Mucosa of gallbladder (tissue), 1 donor: Measurements from ENCODE around the gene USP19. TPM values are rescaled to one million over a fixed set of nuclear protein-coding genes. Genes with fewer than 3 reads are reported as not detected.

Source experiments
- DNase-seq: peaks from one replicate; pipeline ENCODE4 v3.0.0-alpha.2; 2020; ENCODE audit warnings: low spot score
- total RNA-seq: library from RNA; stranded (reverse); gene quantifications from one replicate; pipeline ENCODE4 v1.2.1, GENCODE V29; 2021
- donor health status: DM: no; HTN: no; CAD: no.

The USP19 gene
- total RNA-seq, 1 donor from 2014 or later: 85.6 TPM

DNA sequence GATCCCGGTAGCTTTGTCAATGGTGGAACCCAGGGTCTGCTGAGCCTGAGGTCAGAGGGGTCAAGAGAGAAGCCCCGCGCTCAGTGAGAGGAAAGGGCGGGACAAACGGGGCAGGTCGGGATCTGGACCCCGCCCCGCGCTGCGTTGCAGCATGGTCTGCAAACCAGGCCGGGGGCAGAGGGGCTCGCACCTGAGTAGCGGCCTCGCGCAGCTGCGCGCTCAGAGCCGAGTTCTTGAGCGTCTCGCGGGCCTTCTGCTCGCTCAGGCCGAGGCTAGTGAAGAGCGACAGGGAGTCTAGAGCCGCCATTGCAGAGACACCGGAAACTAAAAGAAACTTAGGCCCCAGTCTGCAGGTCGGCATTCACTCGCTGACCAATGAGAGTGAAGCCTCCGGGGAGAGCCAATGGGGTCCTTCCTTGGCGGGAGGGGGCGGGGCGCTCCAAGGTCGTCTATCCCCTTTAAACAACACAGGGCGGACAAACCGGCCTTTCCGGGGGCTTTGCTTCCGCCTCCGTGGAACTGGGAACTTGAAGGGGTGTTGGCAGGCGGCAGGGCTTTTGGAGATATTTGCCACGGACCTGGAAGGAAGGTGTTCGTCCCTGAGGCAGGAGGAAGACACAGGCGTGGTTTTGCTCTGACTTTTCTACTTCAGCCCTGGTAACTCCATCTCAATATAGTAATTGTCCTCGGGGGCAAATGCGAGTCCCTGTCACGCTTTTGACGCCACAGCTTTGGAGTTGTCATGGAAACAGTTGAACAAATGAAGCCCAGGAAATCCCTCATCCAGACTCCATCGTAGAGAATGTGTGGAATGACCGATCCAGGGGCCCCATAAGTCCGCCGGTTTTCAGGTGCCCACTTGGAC is 16.0 kb downstream of the USP19 start, which contains the start of gene QARS1:
Gene QARS1 (minus strand): TSS at position 331 of the 865 bp plus-strand sequence. CDS start 24 bp downstream, at position 307.
- peak; percentile 95 for DNase-seq

DNA sequence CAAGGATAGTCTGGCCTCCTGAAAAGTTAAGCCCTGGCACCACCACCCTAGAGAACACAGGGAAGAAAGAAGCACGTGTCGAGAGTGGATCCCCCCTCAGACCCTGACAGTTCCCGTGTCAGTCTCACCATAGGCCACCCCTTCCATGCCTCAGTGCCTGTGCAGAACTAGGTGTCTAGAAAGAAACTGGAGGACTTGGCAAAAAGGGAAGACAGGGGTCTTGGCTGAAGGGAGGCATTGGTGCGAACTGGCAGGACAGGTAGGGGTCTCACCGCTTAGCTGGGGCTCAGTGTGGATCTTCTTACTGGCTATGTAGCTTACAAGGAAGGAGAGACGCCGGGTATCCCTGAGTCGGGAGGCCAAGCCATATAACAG is 16.6 kb downstream of the USP19 start:
- no peak for DNase-seq

GRCh38 chr3:49100046-49100615 is 20.5 kb downstream of the USP19 start:
- DNase-seq: no peak

DNA sequence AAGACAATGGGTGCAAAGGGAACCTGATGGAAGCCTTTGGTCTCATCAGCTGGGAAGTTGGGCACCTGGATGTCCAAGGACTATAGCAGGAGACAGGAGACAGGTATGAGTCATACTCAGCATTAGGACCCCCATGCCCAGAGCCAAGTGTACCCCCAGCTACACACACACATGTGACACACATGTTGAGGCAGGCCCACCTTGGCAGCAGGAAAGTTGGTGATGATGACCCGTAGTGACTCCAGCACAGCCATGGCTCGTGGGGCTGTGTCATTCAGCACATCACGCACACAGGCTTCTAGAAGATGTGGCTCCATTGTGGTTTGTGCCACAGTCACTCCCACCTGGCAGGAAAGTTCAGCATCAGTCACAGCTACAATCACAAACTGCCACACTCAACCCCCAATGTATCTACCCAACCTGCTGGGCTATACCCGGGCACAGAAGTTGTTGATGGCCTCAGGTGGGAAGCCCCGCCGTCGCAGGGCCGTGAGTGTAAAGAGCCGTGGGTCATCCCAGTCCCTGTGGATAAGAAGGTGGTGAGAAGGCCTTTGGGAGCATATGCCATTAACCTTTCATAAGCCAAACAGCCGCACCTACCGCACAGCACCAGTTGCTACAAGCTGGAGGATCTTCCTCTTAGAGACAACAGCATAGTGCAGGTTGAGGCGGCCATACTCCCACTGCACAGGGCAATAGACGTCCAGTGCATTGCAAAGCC is 21.6 kb downstream of the USP19 start:
- DNase-seq: no peak

DNA sequence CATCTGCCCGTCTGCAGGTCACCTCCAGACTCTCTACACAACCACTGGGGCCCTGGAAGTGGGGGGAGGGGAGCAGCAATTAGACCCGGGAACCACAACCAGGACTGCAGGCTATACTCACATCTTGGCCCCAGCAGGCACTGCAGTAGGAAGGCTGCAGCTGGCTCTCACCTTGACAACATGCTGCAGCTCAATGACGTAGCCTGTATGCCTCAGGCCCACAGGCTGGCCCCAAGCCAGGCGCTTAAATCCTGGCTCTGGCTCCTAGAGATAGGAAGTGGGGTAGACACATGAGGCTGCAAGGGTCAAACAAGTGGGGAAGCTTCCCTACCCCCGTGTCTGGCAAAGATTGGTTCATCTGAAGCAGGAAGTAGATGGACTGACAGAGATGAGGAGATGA is 22.2 kb downstream of the USP19 start:
- DNase-seq: no peak

- peak; percentile 99 for DNase-seq
Measured at GRCh38 chr3:49093853-49094767, 26.5 kb downstream of the USP19 start, which contains the start of gene QRICH1. Gene QRICH1, minus strand, starts transcription at chr3:49094071. Its CDS starts 17,054 bp downstream, at chr3:49077017.

DNA sequence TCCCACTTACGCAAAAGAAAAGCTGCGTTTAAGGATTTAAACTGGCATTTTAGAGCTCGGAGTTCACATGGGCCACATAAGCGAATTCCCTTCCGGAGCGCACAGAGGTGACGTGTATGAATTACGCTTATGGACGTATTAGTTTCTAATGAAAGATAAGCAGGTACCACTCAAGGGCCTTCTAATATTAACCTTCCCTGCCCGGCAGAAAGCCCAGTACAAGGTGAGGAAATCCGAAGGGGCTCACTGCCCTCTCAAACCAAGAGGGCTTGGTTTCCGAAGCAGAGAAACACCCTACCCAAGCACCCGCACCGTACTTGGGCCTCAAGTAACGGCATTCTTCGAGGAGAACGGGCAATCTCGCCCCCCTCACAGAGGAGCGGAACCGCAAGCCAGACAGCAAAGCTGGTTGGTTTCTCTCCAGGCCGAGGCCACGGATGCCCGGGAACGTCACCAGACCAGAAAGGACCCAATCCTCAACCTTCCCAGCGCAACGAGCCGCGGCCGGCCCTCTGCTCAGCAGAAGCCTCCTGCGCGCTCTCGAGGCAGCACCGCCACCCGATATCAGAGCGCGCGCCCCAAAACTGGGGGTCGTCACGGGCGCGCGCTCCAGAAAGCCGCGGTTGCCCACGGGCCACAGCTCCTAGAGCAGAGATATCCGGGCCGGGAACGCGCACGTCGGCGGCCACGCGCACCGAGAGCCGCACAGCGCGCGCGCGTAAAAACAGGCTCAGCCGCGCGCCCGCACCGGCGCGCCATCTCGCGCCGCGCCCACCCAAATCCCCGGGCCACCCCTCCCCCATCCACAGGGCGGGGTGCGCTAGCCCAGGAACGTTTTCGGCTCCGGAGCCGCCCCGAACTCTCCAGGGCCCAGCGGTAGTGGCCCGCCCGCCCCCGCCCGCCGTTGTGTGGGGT is 27.4 kb downstream of the USP19 start:
- DNase-seq: peak; percentile 79

- no peak for DNase-seq
Measured at GRCh38 chr3:49081429-49081828, 39.2 kb downstream of the USP19 start.

DNA sequence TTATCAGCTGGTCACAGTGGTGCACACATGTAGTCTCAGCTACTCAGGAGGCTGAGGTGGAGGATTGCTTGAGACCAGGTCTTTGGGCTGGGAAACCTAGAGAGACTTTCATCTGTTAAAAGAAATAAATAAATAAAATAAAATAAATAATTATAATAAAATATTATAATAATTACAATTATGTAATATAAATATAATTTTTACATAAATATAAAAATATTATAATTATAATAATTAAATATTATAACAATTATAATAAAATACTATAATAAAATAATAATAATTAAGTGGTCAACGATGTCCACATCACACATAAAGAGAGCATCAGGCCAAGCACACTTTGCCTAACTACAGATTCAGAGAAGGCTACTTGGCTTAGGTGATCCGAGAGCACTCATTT is 41.4 kb downstream of the USP19 start:
- no peak for DNase-seq

GRCh38 chr3:49076646-49077045 is 44.0 kb downstream of the USP19 start:
- DNase-seq: no peak

DNA sequence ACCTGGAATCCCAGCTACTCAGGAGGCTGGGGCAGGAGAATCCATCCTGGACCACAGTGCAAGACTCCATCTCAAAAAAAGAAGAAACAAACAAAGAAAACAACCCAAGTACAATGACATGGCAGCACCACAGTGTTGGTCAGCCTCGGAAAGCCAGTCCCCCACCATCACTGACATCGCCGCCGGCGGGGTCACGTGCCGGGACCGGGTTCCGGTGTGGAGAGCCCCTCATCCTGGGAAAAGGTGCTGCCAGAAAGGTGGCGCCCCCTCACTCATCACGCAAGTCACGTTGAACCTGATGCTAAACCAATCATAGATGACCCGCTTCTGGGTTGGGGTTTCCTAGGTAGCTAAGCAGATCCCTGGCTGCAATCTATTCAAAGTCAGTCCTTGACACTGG is 44.5 kb downstream of the USP19 start:
- no peak for DNase-seq

Other genes with a start within 250 kb of the USP19 start
- gene SLC25A20, start 221.9 kb downstream of the USP19 start, total RNA-seq: 24.4 TPM
- gene ARIH2, start 202.0 kb downstream of the USP19 start, total RNA-seq: 76.7 TPM
- gene P4HTM, start 130.6 kb downstream of the USP19 start, total RNA-seq: 104 TPM
- gene WDR6, start 113.4 kb downstream of the USP19 start, total RNA-seq: 283 TPM
- 37.1 TPM for gene DALRD3, start 102.2 kb downstream of the USP19 start, total RNA-seq
- 83.3 TPM for gene NDUFAF3, start 98.7 kb downstream of the USP19 start, total RNA-seq
- 136 TPM for gene IMPDH2, start 91.4 kb downstream of the USP19 start, total RNA-seq
- gene QRICH1, start 26.8 kb downstream of the USP19 start, total RNA-seq: 83.9 TPM
- gene QARS1, start 16.1 kb downstream of the USP19 start, total RNA-seq: 207 TPM
- 733 TPM for gene LAMB2, start 12.2 kb upstream of the USP19 start, total RNA-seq
- gene CCDC71, start 45.5 kb upstream of the USP19 start, total RNA-seq: 21.6 TPM
- gene KLHDC8B, start 50.8 kb upstream of the USP19 start, total RNA-seq: 35.1 TPM
- gene C3orf62, start 156.4 kb upstream of the USP19 start, total RNA-seq: 5.0 TPM
- 60.5 TPM for gene USP4, start 219.2 kb upstream of the USP19 start, total RNA-seq
- 296 TPM for gene GPX1, start 237.5 kb upstream of the USP19 start, total RNA-seq